Liver (tissue), 9 donors: Measurements from ENCODE around the gene LRRC4B. TPM values are rescaled to one million over a fixed set of nuclear protein-coding genes. Genes with fewer than 3 reads are reported as not detected.

ENCODE experiments used
- DNase-seq: peaks from one replicate; pipeline ENCODE4 v3.0.0-alpha.2; 2017; ENCODE audit warnings: low spot score
- H3K27ac ChIP-seq, 2 donors: one replicate each; pipeline ENCODE4 v1.7.0; 2013; ENCODE audit warnings: inconsistent platforms in 2 of 2, low read length in 2 of 2, control low read depth in 1 of 2, low read depth in 1 of 2, mild to moderate bottlenecking in 1 of 2
- H3K27me3 ChIP-seq, 4 donors: one replicate each; pipeline versions ENCODE4 v1.6.1 to v1.7.0; 2013; ENCODE audit warnings: low read length in 3 of 4, inconsistent platforms in 1 of 4, mild to moderate bottlenecking in 1 of 4, moderate library complexity in 1 of 4; ENCODE audit not compliant: control insufficient read depth in 4 of 4, insufficient read depth in 4 of 4
- H3K36me3 ChIP-seq, 4 donors: one replicate each; pipeline versions ENCODE4 v1.6.1 to v1.7.0; 2013; ENCODE audit warnings: low read length in 3 of 4, mild to moderate bottlenecking in 3 of 4, low read depth in 1 of 4, moderate library complexity in 1 of 4; ENCODE audit not compliant: control insufficient read depth in 4 of 4, insufficient read depth in 3 of 4
- H3K4me1 ChIP-seq, 4 donors: one replicate each; pipeline versions ENCODE4 v1.6.1 to v1.7.0; 2013; ENCODE audit warnings: low read length in 3 of 4, mild to moderate bottlenecking in 3 of 4, moderate library complexity in 1 of 4; ENCODE audit not compliant: control insufficient read depth in 4 of 4, insufficient read depth in 4 of 4
- H3K4me3 ChIP-seq, 3 donors: one replicate each; pipeline versions ENCODE4 v1.6.1 to v1.7.0; 2013; ENCODE audit warnings: low read length in 3 of 3, control low read depth in 1 of 3, low read depth in 1 of 3, mild to moderate bottlenecking in 1 of 3
- H3K9ac ChIP-seq, 2 donors: one replicate each; pipeline ENCODE4 v1.7.0; 2013; ENCODE audit warnings: low read length in 2 of 2, mild to moderate bottlenecking in 2 of 2, moderate library complexity in 2 of 2, control low read depth in 1 of 2, low read depth in 1 of 2
- H3K9me3 ChIP-seq, 4 donors: one replicate each; pipeline versions ENCODE4 v1.6.1 to v1.7.0; 2013; ENCODE audit warnings: low read length in 3 of 4; ENCODE audit not compliant: control insufficient read depth in 4 of 4
- ATF3 ChIP-seq: IDR thresholded peaks from 2 replicates; pipeline ENCODE4 v1.6.1; 2016; ENCODE audit warnings: antibody characterized with exemption
- CTCF ChIP-seq: fragments of 150-350 bp; IDR thresholded peaks from 2 replicates; pipeline ENCODE4 v1.5.1; 2017; ENCODE audit warnings: improper control_type of control experiment, low read depth, low read length; ENCODE audit not compliant: missing input control
- FOXA1 ChIP-seq: IDR thresholded peaks from 2 replicates; pipeline ENCODE4 v1.6.1; 2016; ENCODE audit warnings: antibody characterized with exemption
- FOXA2 ChIP-seq: IDR thresholded peaks from 2 replicates; pipeline ENCODE4 v1.6.1; 2016; ENCODE audit warnings: antibody characterized with exemption
- GABPA ChIP-seq, 2 donors: IDR thresholded peaks in 1 of 2; conservative IDR thresholded peaks in 1 of 2; 2 replicates each; pipeline ENCODE4 v1.6.1; 2016; ENCODE audit warnings: antibody characterized with exemption in 2 of 2, mild to moderate bottlenecking in 1 of 2, moderate library complexity in 1 of 2
- HNF4G ChIP-seq: IDR thresholded peaks from 2 replicates; pipeline ENCODE4 v1.6.1; 2016; ENCODE audit warnings: antibody characterized with exemption
- JUND ChIP-seq, 2 donors: IDR thresholded peaks; 2 replicates each; pipeline ENCODE4 v1.6.1; 2016; ENCODE audit warnings: antibody characterized with exemption in 2 of 2
- MAX ChIP-seq: IDR thresholded peaks from 2 replicates; pipeline ENCODE4 v1.6.1; 2016; ENCODE audit warnings: antibody characterized with exemption
- RAD21 ChIP-seq, 2 donors: IDR thresholded peaks; 2 replicates each; pipeline ENCODE4 v1.6.1; 2016; ENCODE audit warnings: antibody characterized with exemption in 2 of 2, mild to moderate bottlenecking in 2 of 2
- REST ChIP-seq: IDR thresholded peaks from 2 replicates; pipeline ENCODE4 v1.6.1; 2016; ENCODE audit warnings: antibody characterized with exemption, mild to moderate bottlenecking
- RXRA ChIP-seq, 2 donors: IDR thresholded peaks; 2 replicates each; pipeline ENCODE4 v1.6.1; 2017 to 2018; ENCODE audit warnings: antibody characterized with exemption in 2 of 2, mild to moderate bottlenecking in 1 of 2
- SP1 ChIP-seq: IDR thresholded peaks from 2 replicates; pipeline ENCODE4 v1.6.1; 2018; ENCODE audit warnings: antibody characterized with exemption, mild to moderate bottlenecking
- TAF1 ChIP-seq: conservative IDR thresholded peaks from 2 replicates; pipeline ENCODE4 v1.6.1; 2016; ENCODE audit warnings: antibody characterized with exemption, mild to moderate bottlenecking
- YY1 ChIP-seq: IDR thresholded peaks from 2 replicates; pipeline ENCODE4 v1.6.1; 2016; ENCODE audit warnings: antibody characterized with exemption, mild to moderate bottlenecking
- ZBTB33 ChIP-seq: IDR thresholded peaks from 2 replicates; pipeline ENCODE4 v1.6.1; 2016; ENCODE audit warnings: antibody characterized with exemption
- WGBS: extraction: QIAGEN DNeasy Blood & Tissue Kit; methylation state at CpG from one replicate; pipeline ENCODE4 v1.1.7; 2013; 5-methylcytosine and 5-hydroxymethylcytosine counted together
- polyA plus RNA-seq, 2 donors: library from polyadenylated mRNA; stranded (reverse) in 1 of 2; unstranded in 1 of 2; fragments of 200-250 nt in 1 of 2; fragments of >200 nt in 1 of 2; fragmentation: Nextera tagmentation in 1 of 2; extraction: Ambion mirVana in 1 of 2; gene quantifications; one replicate each; pipeline versions ENCODE4 v1.2.1 to v1.2.3, GENCODE V29; 2013 to 2015
- total RNA-seq, 2 donors: library from RNA; depleted of rRNA; stranded (reverse); fragments of >200 nt; gene quantifications; one replicate each; pipeline ENCODE4 v1.2.3, GENCODE V29; 2014
- donor health status: healthy.
- donor health status: healthy.
- donor health status: healthy.
- donor health status: healthy.
- donor health status: healthy.

The LRRC4B gene
- total and polyA plus RNA-seq, 4 donors, result 0.11 to 1.1 (median 0.79) TPM

- peaks cover 0 to 6% (median 3%) of the 10 kb centered on the region in 4 donors for H3K27me3 ChIP-seq
- no peak overlapping the region for H3K27ac ChIP-seq
- DNase-seq, result no peak
These were observed 34.7 kb upstream of the LRRC4B start for GRCh38 chr19:50602935-50603334.

More at GRCh38 chr19:50602935-50603334, 34.7 kb upstream of the LRRC4B start:
- no peak for TF ChIP-seq ZBTB33
- no peak for TF ChIP-seq TAF1
- no peak for TF ChIP-seq GABPA (IDR thresholded peaks at IDR 0.05 in 1 of 2, conservative IDR thresholded peaks at IDR 0.05 in 1 of 2)
- TF ChIP-seq HNF4G, result no peak
- no peak for TF ChIP-seq FOXA1
- TF ChIP-seq RAD21 (IDR thresholded peaks at IDR 0.05), result no peak
- no peak for TF ChIP-seq YY1
- TF ChIP-seq RXRA (IDR thresholded peaks at IDR 0.05), result no peak
- TF ChIP-seq JUND (IDR thresholded peaks at IDR 0.05), result no peak
- no peak for TF ChIP-seq SP1
- no peak for TF ChIP-seq CTCF
- TF ChIP-seq FOXA2, result no peak
- no peak for TF ChIP-seq ATF3
- no peak for TF ChIP-seq REST
- no peak for TF ChIP-seq MAX
- 72% methylated on average over 4 of the region's 4 CpGs for WGBS
- H3K4me3 ChIP-seq, result no peak overlapping the region
- no peaks in the 10 kb centered on the region for H3K4me1 ChIP-seq
- H3K9ac ChIP-seq, result no peak overlapping the region
- peaks cover 0 to 4% (median under 1%) of the 10 kb centered on the region in 4 donors for H3K9me3 ChIP-seq
- H3K36me3 ChIP-seq, result no peaks in the 10 kb centered on the region
